Neural progenitor cell (in vitro differentiated cells): ENCODE results near the gene ATP8A1.

ENCODE experiments used
- EZH2 ChIP-seq: fragments of 200-600 bp; sonication (generic); IDR thresholded peaks from 2 replicates; pipeline ENCODE4 v1.6.1; 2017; ENCODE audit warnings: antibody characterized with exemption, mild to moderate bottlenecking, moderate library complexity
- EZH2phosphoT487 ChIP-seq: fragments of 200-600 bp; sonication (generic); IDR thresholded peaks from 2 replicates; pipeline ENCODE4 v1.6.1; 2017; ENCODE audit warnings: antibody characterized with exemption
- TF ChIP-seq, protein P1 (sequence below): fragments of 200-600 bp; sonication (generic); IDR thresholded peaks from 2 replicates; pipeline ENCODE4 v1.5.1; 2017; ENCODE audit warnings: antibody characterized with exemption, mild to moderate bottlenecking

DNA sequence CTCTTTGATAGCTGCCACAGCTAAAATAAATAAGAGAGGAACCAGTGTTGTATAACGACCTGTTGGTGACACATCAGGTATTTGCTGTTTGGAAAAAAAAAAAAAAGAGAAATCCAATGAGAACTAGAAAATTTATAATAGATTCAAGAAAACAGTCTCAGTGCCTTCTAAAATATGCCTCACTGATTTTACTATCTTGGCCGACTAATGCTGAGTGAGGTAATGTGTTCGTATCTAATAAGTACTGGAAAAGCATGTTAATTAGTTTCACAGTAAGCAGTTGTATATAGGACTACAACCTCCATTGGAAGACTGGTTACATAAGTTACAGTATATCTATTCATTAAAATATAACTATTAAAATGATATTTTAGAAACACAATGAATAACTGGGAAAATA, 32.4 kb downstream of the ATP8A1 start:
- TF ChIP-seq, protein P1, sequence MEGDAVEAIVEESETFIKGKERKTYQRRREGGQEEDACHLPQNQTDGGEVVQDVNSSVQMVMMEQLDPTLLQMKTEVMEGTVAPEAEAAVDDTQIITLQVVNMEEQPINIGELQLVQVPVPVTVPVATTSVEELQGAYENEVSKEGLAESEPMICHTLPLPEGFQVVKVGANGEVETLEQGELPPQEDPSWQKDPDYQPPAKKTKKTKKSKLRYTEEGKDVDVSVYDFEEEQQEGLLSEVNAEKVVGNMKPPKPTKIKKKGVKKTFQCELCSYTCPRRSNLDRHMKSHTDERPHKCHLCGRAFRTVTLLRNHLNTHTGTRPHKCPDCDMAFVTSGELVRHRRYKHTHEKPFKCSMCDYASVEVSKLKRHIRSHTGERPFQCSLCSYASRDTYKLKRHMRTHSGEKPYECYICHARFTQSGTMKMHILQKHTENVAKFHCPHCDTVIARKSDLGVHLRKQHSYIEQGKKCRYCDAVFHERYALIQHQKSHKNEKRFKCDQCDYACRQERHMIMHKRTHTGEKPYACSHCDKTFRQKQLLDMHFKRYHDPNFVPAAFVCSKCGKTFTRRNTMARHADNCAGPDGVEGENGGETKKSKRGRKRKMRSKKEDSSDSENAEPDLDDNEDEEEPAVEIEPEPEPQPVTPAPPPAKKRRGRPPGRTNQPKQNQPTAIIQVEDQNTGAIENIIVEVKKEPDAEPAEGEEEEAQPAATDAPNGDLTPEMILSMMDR: no peak
- no peak for TF ChIP-seq EZH2phosphoT487
- no peak for TF ChIP-seq EZH2
